ENCODE measurements around the gene C3orf70. TPM values are rescaled to one million over a fixed set of nuclear protein-coding genes. Genes with fewer than 3 reads are reported as not detected.

Gene C3orf70
- total and polyA plus RNA-seq, 2 of the 8 experiments (the other 6 are each of a cell fraction or from before 2014, with no cell fraction given), result 1.7 to 2.0 TPM

- no peak overlapping the region for H2BK120ac ChIP-seq (replicated peaks; ENCODE audit: low read depth, low read length)
- ChIA-PET CTCF (ENCODE audit: partially characterized antibody) (interaction anchor here (0.7 to 10.4 kb wide), 12 partner anchors 10 to 220 kb away, joined by 3 to 97 read pairs (median 4); no protein-coding TSS in a partner anchor), POLR2A (ENCODE audit: partially characterized antibody) (no interaction called here)
- no peak overlapping the region for H2BK12ac ChIP-seq (ENCODE audit: low read depth, low read length)
- H3K9ac ChIP-seq (replicated peaks in 1 of 4; ENCODE audit: extremely low read depth in 1 of 4, low read depth in 3 of 4, low read length in 3 of 4), result no peak overlapping the region
- no peak overlapping the region for H2BK20ac ChIP-seq (ENCODE audit: low read length)
- peak in 1 of 2 experiments; percentile 42 for DNase-seq (ENCODE audit: low read depth in 1 of 2, low spot score in 2 of 2)
- H3K27ac ChIP-seq (ENCODE audit: low read depth, low read length), result no peak overlapping the region
- no peak overlapping the region for H2AK5ac ChIP-seq (ENCODE audit: low read depth, low read length)
- no peak overlapping the region for H2BK15ac ChIP-seq (ENCODE audit: low read length)
- no peak overlapping the region for H3K4me2 ChIP-seq (ENCODE audit: insufficient read depth in 1 of 2, low read depth in 2 of 2, low read length in 2 of 2)
- H4K8ac ChIP-seq (ENCODE audit: extremely low read depth, insufficient read depth, low read length), result no peak overlapping the region; the same call in 1 of the 2 replicates
- H3K4ac ChIP-seq (replicated peaks; ENCODE audit: insufficient read length, low read depth, low read length), result no peak overlapping the region
- no peak overlapping the region for H2BK5ac ChIP-seq (ENCODE audit: low read depth, low read length)
- H3K56ac ChIP-seq (replicated peaks; ENCODE audit: insufficient read length, low read depth, low read length), result no peak overlapping the region
- H3K18ac ChIP-seq (ENCODE audit: extremely low read depth, low read length), result no peak overlapping the region
- no peaks in the 10 kb centered on the region for H3K79me2 ChIP-seq (ENCODE audit: control insufficient read depth in 1 of 2, insufficient read depth in 2 of 2, low read length in 2 of 2)
- H3K9me3 ChIP-seq (ENCODE audit: insufficient read depth in 2 of 2, low read depth in 1 of 2, low read length in 1 of 2), result peaks cover 10 to 12% of the 10 kb centered on the region in 2 experiments; a peak in 3 of 4 replicates
- TF ChIP-seq CTCF (IDR thresholded peaks at IDR 0.05; ENCODE audit: control extremely low read depth in 1 of 3, insufficient read depth in 1 of 3, low read depth in 1 of 3, low read length in 3 of 3) (peak; percentile 24 to 42 (median 37); a peak in 3 of 4 replicates), TEAD4 (IDR thresholded peaks at IDR 0.05; ENCODE audit: low read depth, low read length) (no peak), ATF3 (IDR thresholded peaks at IDR 0.05; ENCODE audit: insufficient read depth, low read depth, low read length) (0 out of 2 replicates have a peak, but pooled peaks have one; percentile 12), RAD21 (IDR thresholded peaks at IDR 0.05 in 1 of 2, conservative IDR thresholded peaks at IDR 0.05 in 1 of 2; ENCODE audit: low read depth in 2 of 2, low read length in 2 of 2) (peak; percentile 27 to 42; a peak in 2 of 4 replicates), MAX (IDR thresholded peaks at IDR 0.05) (no peak)
- no peak overlapping the region for H4K5ac ChIP-seq (ENCODE audit: insufficient read length, low read depth, low read length)
- no peaks in the 10 kb centered on the region for H3K36me3 ChIP-seq (ENCODE audit: control insufficient read depth in 2 of 4, insufficient read depth in 4 of 4, low read length in 3 of 4)
- H3K79me1 ChIP-seq (ENCODE audit: low read depth, low read length), result no peaks in the 10 kb centered on the region
- H4K20me1 ChIP-seq (replicated peaks in 1 of 2; ENCODE audit: control insufficient read depth in 1 of 2, insufficient read depth in 2 of 2, low read length in 2 of 2), result no peaks in the 10 kb centered on the region
- FAIRE-seq, result no peak
- WGBS, 2 experiments (ENCODE audit: extremely low coverage in 1 of 2, insufficient coverage in 1 of 2, insufficient read length in 1 of 2, insufficient replicate concordance in 2 of 2, low coverage in 1 of 2, low lambda C conversion rate in 2 of 2, missing lambda C conversion rate in 1 of 2), result 91% methylated on average over 3 of the region's 3 CpGs; no CpG with 5 or more reads in 1 of the 2 experiments
- no peak overlapping the region for H2AFZ ChIP-seq (ENCODE audit: low read length)
- no peak overlapping the region for H4K91ac ChIP-seq (replicated peaks; ENCODE audit: insufficient read length, low read length)
- no peak overlapping the region for H3K4me3 ChIP-seq (ENCODE audit: extremely low read depth in 1 of 4, insufficient read depth in 2 of 4, low read depth in 3 of 4, low read length in 4 of 4)
- H3K4me1 ChIP-seq (replicated peaks in 1 of 4; ENCODE audit: control insufficient read depth in 3 of 4, insufficient read depth in 4 of 4, low read length in 3 of 4), result peaks cover 0 to 5% (median 2%) of the 10 kb centered on the region in 4 experiments; a peak in 5 of 7 replicates
- no peaks in the 10 kb centered on the region for H3K23me2 ChIP-seq (ENCODE audit: low read depth, low read length)
- H3K23ac ChIP-seq (ENCODE audit: insufficient read length), result no peak overlapping the region
- no peaks in the 10 kb centered on the region for H3K27me3 ChIP-seq (replicated peaks in 1 of 4; ENCODE audit: control insufficient read depth in 3 of 4, extremely low read depth in 1 of 4, insufficient read depth in 3 of 4, low read length in 3 of 4)
- no peak overlapping the region for H3K14ac ChIP-seq (ENCODE audit: insufficient read length)
These were observed 87.8 kb downstream of the C3orf70 start for GRCh38 chr3:185065059-185065458.
